Measurements from ENCODE around the gene MYO3B. TPM values are rescaled to one million over a fixed set of nuclear protein-coding genes. Genes with fewer than 3 reads are reported as not detected.

The MYO3B gene
- total and polyA plus RNA-seq, 2 of the 8 experiments (the other 6 are each of a cell fraction or from before 2014, with no cell fraction given): 0.17 to 0.19 TPM

DNA sequence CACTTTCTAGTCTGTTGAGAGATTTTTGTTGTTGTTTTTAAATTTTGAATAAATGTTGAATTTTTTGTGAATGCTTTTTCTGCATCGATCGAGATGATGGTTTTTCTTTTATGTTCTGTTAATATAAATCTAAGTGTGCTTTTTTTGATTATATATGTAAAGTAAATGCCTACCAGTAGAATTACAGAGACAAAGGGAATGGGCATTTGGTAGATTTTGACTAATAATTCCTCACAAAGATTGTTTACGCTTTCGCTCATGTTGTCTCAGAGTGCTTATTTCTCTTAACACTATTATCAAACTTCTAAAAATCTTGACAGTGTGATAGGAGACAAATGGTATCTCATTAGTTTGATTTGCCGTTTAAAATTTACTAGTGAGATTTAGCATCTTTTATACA is 3.7 kb downstream of the MYO3B start:
- CTCF ChIA-PET (ENCODE audit: partially characterized antibody): no interaction called here
- Histone ChIP-seq H2AK5ac (ENCODE audit: low read depth, low read length) (no peak overlapping the region), H3K4me1 (replicated peaks in 1 of 4; ENCODE audit: control insufficient read depth in 3 of 4, insufficient read depth in 4 of 4, low read length in 3 of 4) (peaks cover 0 to 5% (median 2%) of the 10 kb centered on the region in 4 experiments; a peak in 1 of 7 replicates), H3K4me3 (ENCODE audit: extremely low read depth in 1 of 4, insufficient read depth in 2 of 4, low read depth in 3 of 4, low read length in 4 of 4) (no peak overlapping the region), H2BK5ac (ENCODE audit: low read depth, low read length) (no peak overlapping the region), H4K8ac (ENCODE audit: extremely low read depth, insufficient read depth, low read length) (no peak overlapping the region), H3K23ac (ENCODE audit: insufficient read length) (no peak overlapping the region), H3K4ac (replicated peaks; ENCODE audit: insufficient read length, low read depth, low read length) (no peak overlapping the region), H3K18ac (ENCODE audit: extremely low read depth, low read length) (no peak overlapping the region), H4K20me1 (replicated peaks in 1 of 2; ENCODE audit: control insufficient read depth in 1 of 2, insufficient read depth in 2 of 2, low read length in 2 of 2) (no peaks in the 10 kb centered on the region), H3K9ac (replicated peaks in 1 of 4; ENCODE audit: extremely low read depth in 1 of 4, low read depth in 3 of 4, low read length in 3 of 4) (no peak overlapping the region), H3K56ac (replicated peaks; ENCODE audit: insufficient read length, low read depth, low read length) (no peak overlapping the region), H4K5ac (ENCODE audit: insufficient read length, low read depth, low read length) (no peak overlapping the region), H2BK15ac (ENCODE audit: low read length) (no peak overlapping the region), H3K27me3 (replicated peaks in 1 of 4; ENCODE audit: control insufficient read depth in 3 of 4, extremely low read depth in 1 of 4, insufficient read depth in 3 of 4, low read length in 3 of 4) (no peaks in the 10 kb centered on the region), H2BK20ac (ENCODE audit: low read length) (no peak overlapping the region), H2BK12ac (ENCODE audit: low read depth, low read length) (no peak overlapping the region), H3K36me3 (ENCODE audit: control insufficient read depth in 2 of 4, insufficient read depth in 4 of 4, low read length in 3 of 4) (no peaks in the 10 kb centered on the region), H2BK120ac (replicated peaks; ENCODE audit: low read depth, low read length) (no peak overlapping the region), H3K23me2 (ENCODE audit: low read depth, low read length) (no peaks in the 10 kb centered on the region), H3K4me2 (ENCODE audit: insufficient read depth in 1 of 2, low read depth in 2 of 2, low read length in 2 of 2) (no peak overlapping the region), H3K79me2 (ENCODE audit: control insufficient read depth in 1 of 2, insufficient read depth in 2 of 2, low read length in 2 of 2) (no peaks in the 10 kb centered on the region), H4K91ac (replicated peaks; ENCODE audit: insufficient read length, low read length) (no peak overlapping the region), H3K9me3 (ENCODE audit: insufficient read depth in 2 of 2, low read depth in 1 of 2, low read length in 1 of 2) (peaks cover 0 to 10% of the 10 kb centered on the region in 2 experiments; a peak in 2 of 4 replicates), H3K79me1 (ENCODE audit: low read depth, low read length) (no peaks in the 10 kb centered on the region), H2AFZ (ENCODE audit: low read length) (no peak overlapping the region), H3K27ac (ENCODE audit: low read depth, low read length) (no peak overlapping the region), H3K14ac (ENCODE audit: insufficient read length) (no peak overlapping the region)
- FAIRE-seq (no peak), DNase-seq (ENCODE audit: low read depth in 1 of 2, low spot score in 2 of 2) (no peak)
- POLR2A ChIA-PET (ENCODE audit: partially characterized antibody): interaction anchor here (0.6 kb wide), 1 partner anchor 37 kb away, joined by 3 read pairs; no protein-coding TSS in a partner anchor
- 90 to 100% methylated on average over 2 to 5 of the region's 5 CpGs for WGBS, 2 experiments (ENCODE audit: extremely low coverage in 1 of 2, insufficient coverage in 1 of 2, insufficient read length in 1 of 2, insufficient replicate concordance in 2 of 2, low coverage in 1 of 2, low lambda C conversion rate in 2 of 2, missing lambda C conversion rate in 1 of 2)
- TF ChIP-seq CTBP2 (IDR thresholded peaks at IDR 0.05; ENCODE audit: borderline replicate concordance, insufficient read depth, insufficient read length, low read length): no peak
